LHCN-M2 (cell line): Measurements from ENCODE around the gene C6orf47. TPM values are rescaled to one million over a fixed set of nuclear protein-coding genes. Genes with fewer than 3 reads are reported as not detected.
A peak's percentile ranks its signal among the peaks of the same experiment; 100 is the strongest.

Experiments
- DNase-seq: peaks from one replicate; pipeline ENCODE4 v3.0.0-alpha.2; 2012; ENCODE audit warnings: low read depth
- total RNA-seq: library from RNA; depleted of rRNA; stranded (reverse); fragments of >200 nt; gene quantifications from 2 replicates; pipeline ENCODE4 v1.2.3, GENCODE V29; 2014

Gene C6orf47
- total RNA-seq, 1 experiment from 2014 or later: 30.0 TPM

DNA sequence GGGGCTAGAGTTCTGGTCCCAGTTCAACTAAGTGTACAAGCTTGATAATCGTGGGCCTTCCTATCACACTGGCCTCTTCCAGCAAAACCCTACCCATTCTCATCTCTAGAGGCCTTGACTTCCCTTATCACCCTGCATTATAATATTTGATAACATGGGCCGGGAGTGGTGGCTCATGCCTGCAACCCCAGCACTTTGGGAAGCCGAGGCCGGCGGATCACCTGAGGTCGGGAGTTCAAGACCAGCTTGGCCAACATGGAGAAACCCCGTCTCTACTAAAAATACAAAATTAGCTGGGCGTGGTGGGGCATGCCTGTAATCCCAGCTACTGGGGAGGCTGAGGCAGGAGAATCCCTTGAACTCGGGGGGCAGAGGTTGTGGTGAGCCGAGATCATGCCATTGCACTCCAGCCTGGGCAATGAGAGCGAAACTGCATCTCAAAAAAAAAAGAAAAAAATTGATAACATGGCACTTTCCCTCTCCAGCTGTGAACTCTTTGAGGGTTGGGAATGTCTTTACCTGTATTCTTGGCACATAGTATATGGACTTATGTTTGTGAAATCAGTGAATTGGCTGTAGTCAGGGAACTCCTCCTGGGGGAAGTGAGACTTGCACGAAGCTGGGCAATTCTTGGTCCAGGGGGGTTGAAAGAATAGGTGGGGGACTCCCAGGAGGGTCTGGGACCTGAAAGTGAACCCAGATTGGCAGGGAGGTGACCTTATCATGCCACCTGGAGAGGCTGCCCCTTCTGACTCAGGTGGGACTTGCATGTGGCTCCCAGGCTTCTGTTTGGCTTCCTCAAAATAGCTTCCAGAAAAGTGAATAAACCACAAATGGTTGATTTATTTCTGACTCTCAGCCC lies 915 bp upstream of the C6orf47 start:
- DNase-seq: no peak

- peak; percentile 28 for DNase-seq
Observed at GRCh38 chr6:31659649-31660380, 763 bp downstream of the C6orf47 start.

DNA sequence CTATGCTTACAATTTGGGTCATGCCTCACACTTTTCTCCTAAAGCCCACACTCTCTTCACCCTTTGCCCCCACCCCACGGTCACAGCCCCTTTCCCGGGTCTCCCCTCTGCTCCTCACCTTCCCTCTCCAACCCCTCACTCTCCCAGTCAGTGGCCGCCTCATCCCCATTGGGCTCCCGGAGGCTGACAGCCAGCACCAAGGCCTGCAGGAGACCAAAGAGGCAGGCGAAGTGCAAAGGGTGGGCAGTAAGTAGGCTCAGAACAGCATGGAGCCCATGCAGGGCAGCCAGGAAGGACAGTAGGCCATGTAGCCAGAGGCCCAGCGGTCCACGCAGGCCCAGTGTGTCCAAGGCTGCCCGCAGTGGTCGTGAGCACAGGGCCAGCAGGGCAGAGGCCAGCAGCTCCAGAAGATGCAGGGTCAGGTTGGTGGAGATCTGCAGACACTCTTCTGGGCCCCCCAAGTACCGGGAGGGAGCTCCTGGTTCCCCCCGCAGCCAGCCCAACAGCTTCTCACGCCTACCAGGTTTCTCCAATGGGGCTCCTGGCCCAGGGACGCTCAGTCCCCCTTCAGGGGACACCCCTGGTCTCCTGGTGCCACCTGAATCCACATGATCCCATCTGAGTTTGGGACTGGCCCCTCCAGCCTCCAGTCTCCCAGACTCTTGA lies 1.5 kb downstream of the C6orf47 start:
- no peak for DNase-seq

DNA sequence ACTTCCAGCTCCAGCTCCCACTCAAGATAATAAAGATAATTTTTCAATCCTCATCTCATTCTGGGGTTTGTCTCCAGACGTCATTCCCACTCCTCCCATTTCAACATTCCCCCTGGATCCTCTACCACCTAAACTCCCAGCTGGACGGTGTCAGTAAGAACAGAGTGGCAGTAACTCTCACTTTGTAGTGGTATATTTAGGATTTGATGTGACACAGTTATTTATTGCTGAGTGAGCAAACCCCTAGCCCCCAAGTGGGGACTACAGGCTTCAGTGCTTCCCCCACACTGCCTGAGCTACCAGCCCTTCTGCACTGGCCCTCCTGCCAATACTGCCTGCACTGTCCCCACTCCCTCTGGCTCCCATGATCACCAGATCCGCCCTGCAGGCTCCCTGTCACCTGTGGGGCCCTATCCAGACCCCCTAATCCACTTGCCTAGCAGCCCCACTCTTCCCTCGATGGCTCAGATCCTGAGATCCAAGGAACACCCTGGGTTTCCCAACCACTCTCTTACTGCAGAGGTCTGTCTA lies 2.4 kb downstream of the C6orf47 start:
- no peak for DNase-seq

GRCh38 chr6:31657406-31658157 lies 3.0 kb downstream of the C6orf47 start:
- no peak for DNase-seq

- no peak for DNase-seq
Observed at GRCh38 chr6:31655349-31656237, 5.0 kb downstream of the C6orf47 start, which contains the start of gene APOM. TSS of gene APOM (plus strand) at chr6:31655894. CDS start at chr6:31655967, 73 bp downstream.

DNA sequence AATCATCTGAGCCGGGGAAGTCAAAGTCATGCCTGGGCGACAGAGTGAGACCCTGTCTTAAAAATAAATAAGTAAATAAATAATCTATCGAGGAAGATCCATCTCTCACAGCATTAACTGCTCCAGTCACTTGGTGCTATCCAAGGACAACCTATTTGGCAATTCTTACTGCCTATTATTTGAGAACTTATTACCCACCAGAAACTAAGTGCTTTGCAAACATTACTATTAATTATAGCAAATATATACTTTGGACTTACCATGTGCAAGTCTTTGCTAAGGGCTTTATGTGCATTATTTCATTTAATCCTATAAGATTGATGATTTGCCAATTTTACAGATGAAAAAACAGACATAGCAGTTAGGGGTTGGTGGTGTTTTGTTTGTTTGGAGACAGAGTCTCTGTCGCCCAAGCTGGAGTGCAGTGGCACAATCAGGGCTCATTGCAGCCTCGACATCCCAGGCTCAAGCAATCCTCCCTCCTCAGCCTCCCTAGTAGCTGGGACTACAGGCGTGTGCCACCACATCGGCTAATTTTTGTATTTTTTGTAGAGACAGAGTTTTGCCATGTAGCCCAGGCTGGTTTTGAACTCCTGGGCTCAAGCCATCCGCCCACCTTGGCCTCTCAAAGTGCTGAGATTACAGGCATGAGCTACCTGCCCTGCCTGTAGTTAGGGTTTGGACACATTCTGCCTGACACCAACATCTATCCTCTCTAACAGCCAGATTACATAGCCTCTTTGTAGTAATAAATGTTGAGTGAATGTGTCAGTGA lies 5.8 kb downstream of the C6orf47 start:
- DNase-seq: no peak

GRCh38 chr6:31652925-31653724 lies 7.5 kb downstream of the C6orf47 start:
- no peak for DNase-seq

DNA sequence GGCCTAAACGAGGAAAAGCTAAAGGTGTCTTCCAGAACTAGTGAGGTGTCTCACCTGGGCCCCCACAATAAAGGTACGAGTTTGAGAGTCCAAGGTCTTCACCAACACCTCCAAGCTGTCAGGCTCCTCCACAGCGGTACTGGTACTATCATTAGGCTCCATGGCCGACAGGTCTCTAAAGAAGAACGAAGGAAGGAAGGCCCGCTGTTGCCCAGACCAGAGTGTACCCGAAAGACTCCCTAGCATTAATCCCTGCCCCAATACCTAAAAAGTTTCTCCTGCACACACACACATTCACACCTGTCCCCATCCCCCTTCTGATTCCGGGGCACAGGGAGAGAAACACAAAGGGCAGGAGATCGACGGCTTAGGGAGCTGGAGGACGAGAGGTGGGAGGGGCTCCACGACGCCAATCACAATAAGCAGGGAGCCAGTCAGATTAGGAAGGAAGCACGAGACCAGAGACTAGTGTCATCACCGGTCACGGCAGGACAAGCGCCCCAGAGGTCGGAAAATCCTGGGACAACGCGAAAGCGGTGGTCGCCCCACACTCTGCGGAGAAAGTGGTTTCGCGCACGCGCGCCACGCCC lies 8.9 kb downstream of the C6orf47 start:
- peak; percentile 75 for DNase-seq

DNA sequence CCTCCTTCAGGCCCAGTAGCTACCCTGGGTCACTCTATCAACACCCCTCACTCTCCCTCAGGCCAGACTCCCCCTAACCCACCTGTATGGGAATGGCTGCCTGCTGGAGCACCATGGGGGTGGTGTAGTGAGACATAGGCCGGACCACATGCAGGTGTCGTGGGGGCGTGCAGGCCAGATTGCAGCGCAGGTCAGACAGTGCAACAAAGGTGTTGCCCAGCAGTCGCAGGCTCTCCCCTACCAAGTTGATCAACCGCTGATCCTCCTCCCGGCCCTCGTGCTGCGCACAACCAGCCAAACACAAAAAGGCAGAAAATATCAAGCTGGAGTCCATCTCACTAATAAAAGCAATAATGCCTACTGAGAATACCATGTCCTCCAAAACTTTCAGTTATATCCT lies 15.3 kb downstream of the C6orf47 start:
- DNase-seq: no peak

GRCh38 chr6:31643818-31644454 lies 16.6 kb downstream of the C6orf47 start:
- DNase-seq: no peak

- DNase-seq: no peak
Observed at GRCh38 chr6:31642798-31643570, 17.6 kb downstream of the C6orf47 start.

GRCh38 chr6:31641370-31641769 lies 19.2 kb downstream of the C6orf47 start:
- DNase-seq: no peak

GRCh38 chr6:31640612-31641011 lies 20.0 kb downstream of the C6orf47 start:
- DNase-seq: no peak

GRCh38 chr6:31639449-31639861 lies 21.1 kb downstream of the C6orf47 start:
- DNase-seq: peak; percentile 81

DNA sequence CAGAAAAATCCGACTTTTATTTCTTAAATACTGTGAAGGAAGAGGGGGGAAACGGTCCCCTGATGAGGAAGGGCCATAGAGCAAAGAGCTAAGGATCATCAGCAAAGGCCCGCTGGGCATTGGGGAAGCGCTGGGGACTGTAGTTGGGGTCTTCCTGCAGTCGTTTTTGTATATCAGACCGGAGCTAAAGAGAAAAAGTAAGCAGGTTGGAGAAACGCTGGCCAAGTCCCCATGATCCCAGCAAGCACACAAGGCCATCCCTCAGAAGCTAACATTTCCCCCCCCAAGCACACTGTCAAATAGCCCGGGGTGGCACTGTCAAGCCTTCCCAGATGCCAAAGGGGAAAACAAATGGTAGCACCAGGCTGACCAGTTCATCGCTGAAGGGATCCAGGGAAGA lies 21.5 kb downstream of the C6orf47 start:
- DNase-seq: no peak
